H7 (cell line): ENCODE measurements around the gene RPTOR. TPM values are rescaled to one million over a fixed set of nuclear protein-coding genes. Genes with fewer than 3 reads are reported as not detected.

Experiments used
- DNase-seq: peaks from one replicate; pipeline ENCODE4 v3.0.0; 2012
- H3K27me3 ChIP-seq: 2 replicates; pipeline ENCODE4 v1.6.0; 2011; ENCODE audit warnings: mild to moderate bottlenecking, low read length; ENCODE audit not compliant: control insufficient read depth, insufficient read depth
- H3K36me3 ChIP-seq: replicated peaks from 2 replicates; pipeline ENCODE4 v1.5.1; 2011; ENCODE audit warnings: low read length; ENCODE audit not compliant: control insufficient read depth, insufficient read depth
- H3K4me3 ChIP-seq: 2 replicates; pipeline ENCODE4 v1.5.1; 2011; ENCODE audit warnings: low read depth, mild to moderate bottlenecking, control low read depth, low read length, moderate library complexity; ENCODE audit not compliant: insufficient read depth
- total RNA-seq: library from RNA; depleted of rRNA; stranded (reverse); fragments of >200 nt; shearing (Covaris generic); gene quantifications from 2 replicates; pipeline ENCODE4 v1.2.3, GENCODE V29; 2014

The RPTOR gene
- total RNA-seq, 1 experiment from 2014 or later, result 20.9 TPM

DNA sequence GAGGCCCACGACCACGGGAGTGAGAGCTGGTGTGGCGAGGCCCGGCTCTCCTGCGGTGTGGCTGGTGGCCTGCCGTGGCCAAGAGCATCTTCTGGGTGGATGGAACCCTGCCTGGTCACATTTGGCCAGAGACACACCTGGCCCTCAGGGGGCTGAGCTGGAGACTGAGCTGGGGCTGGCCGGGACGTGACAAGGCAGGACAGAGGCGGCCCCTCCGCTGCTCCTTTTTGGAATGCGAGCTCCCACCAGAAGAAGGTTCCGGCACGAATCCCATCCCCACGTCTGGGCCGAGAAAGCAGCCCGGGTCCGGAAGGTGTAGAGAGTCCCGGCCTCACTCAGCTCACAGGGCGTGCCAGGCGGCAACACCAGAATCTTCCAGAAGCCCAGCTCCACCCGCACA lies 421.0 kb downstream of the RPTOR start:
- no peaks in the 10 kb centered on the region for H3K27me3 ChIP-seq
- no peaks in the 10 kb centered on the region for H3K36me3 ChIP-seq
- H3K4me3 ChIP-seq, result no peak overlapping the region
- DNase-seq, result no peak

DNA sequence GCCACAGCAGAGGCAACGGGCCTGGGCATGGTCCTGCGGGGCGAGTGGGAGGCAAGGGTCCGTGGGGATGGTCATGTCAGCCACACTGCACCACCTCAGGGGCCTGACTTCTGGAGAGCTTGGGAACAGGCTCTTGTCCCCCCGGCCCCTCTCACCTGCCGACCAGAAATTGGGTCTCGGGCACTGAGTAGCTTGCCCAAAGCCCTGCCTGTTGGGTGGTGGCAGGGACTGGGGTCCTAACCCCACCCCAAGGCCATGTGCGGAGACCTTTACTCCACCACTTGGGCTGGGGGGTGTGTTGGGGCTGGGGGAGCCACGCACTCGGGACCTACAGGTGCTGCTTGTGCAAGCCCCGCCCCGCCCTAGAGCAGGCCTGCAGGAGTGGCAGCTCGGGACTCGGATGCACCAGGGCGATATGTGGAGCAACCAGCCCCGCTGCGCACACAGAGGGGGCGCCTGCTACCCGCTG lies 422.8 kb downstream of the RPTOR start:
- peak; percentile 73 for DNase-seq
- Histone ChIP-seq H3K36me3 (no peaks in the 10 kb centered on the region), H3K4me3 (no peak overlapping the region), H3K27me3 (no peaks in the 10 kb centered on the region)

DNA sequence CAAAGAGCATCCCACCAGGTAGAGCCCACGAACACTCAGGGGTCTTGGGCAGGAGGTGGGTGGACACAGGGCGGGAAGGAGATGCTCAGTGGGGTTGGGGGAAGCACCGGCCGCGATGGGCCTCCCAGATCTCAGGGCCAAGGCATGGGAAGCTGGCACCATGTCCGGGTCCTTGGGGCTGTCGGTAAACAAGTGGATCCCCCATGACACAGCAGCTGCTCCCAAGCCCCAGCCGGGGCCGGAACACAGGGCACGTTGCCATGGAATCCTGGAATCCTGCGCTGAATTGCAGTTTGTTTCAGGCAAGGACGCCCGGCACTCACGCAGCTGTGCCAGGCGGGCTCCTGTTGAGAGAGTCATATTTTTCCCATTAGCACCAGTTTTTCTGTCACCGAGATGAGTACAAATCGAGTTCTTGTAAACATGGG lies 424.0 kb downstream of the RPTOR start:
- Histone ChIP-seq H3K4me3 (no peak overlapping the region), H3K36me3 (no peaks in the 10 kb centered on the region), H3K27me3 (no peaks in the 10 kb centered on the region)
- peak; percentile 72 for DNase-seq

DNA sequence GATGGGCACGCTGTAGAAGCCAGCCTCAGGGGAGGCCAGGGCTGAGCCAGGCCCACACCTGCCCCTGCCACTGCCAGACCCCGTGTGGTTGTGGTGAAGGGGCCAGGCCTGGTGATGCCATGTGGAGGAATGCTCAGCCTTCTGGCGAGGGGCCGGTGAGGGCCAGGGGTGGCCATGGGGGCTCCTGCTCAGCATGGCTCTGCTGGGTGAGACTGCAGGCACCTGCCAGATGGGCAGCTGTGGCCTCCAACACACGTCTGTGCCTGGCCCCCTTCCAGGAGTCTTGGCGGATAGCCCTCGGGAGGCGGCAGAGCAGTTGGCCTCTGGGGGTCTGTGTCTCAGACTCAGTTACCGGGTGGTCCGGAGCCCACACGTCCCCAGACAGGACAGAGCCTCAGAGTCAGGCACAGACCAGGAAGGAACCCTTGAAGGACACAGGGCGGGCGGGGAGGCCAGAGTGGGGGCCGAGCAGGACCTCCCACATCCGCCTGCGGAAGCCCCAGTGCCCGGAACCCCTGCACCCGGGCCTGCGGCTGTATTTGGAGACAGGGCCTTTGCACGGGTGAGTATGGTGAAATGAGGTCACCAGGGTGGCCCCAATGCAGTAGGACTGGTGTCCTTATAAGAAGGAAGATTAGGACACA lies 424.5 kb downstream of the RPTOR start:
- Histone ChIP-seq H3K4me3 (no peak overlapping the region), H3K36me3 (no peaks in the 10 kb centered on the region), H3K27me3 (no peaks in the 10 kb centered on the region)
- DNase-seq, result peak; percentile 67

DNA sequence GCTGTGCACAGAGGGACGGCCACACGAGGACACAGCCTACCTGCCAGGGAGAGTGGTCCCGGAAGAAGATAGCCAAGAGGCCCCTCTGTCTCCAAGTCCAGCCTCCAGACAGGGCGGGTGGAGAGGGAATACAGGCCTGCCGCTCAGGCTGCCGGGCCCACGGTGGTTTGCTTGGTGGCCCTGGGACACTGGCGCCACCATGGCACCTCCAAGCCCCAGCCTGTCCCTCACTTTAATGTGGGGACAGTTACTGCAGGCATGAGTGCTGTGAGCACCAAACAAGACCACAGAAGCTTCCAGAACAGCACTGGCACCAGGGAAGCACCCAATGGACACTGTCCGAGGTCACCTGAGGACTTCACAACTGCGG lies 425.0 kb downstream of the RPTOR start:
- no peak for DNase-seq
- no peaks in the 10 kb centered on the region for H3K36me3 ChIP-seq
- no peak overlapping the region for H3K4me3 ChIP-seq
- H3K27me3 ChIP-seq, result no peaks in the 10 kb centered on the region

DNA sequence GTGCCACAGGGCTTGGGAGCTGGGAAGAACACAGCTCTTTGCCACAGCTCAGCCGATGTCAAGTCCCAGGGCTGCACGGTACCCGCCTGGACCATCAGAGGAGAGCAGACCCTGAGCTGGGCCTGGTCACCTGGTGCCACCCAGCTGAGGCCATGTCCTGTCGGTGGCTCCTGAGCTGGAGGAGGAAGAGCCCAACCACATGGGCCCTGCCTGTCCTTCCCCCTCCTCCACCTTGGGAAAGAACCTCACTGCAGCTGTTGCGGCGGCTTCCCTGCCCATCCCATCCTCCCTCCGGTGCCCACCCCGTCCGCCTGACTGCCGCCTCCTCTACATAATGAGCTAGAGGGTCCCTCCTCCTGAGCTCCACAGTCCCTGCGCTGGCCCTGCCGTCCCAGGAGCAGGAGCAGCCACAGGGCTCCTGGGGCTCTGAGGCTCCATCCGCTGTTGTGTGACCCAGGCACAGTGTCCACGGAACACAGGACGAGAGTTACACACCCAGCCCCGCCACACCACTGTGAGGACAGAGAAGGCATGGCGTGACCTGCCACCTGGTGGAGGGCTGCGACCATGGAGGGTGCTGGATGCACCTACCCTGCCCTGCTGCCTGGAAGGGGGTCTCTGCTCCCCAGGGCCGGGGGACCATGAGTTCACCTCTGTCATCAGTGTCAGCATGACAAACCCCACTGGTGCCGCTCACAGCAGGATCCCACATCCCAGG lies 425.6 kb downstream of the RPTOR start:
- no peaks in the 10 kb centered on the region for H3K27me3 ChIP-seq
- peak; percentile 89 for DNase-seq

DNA sequence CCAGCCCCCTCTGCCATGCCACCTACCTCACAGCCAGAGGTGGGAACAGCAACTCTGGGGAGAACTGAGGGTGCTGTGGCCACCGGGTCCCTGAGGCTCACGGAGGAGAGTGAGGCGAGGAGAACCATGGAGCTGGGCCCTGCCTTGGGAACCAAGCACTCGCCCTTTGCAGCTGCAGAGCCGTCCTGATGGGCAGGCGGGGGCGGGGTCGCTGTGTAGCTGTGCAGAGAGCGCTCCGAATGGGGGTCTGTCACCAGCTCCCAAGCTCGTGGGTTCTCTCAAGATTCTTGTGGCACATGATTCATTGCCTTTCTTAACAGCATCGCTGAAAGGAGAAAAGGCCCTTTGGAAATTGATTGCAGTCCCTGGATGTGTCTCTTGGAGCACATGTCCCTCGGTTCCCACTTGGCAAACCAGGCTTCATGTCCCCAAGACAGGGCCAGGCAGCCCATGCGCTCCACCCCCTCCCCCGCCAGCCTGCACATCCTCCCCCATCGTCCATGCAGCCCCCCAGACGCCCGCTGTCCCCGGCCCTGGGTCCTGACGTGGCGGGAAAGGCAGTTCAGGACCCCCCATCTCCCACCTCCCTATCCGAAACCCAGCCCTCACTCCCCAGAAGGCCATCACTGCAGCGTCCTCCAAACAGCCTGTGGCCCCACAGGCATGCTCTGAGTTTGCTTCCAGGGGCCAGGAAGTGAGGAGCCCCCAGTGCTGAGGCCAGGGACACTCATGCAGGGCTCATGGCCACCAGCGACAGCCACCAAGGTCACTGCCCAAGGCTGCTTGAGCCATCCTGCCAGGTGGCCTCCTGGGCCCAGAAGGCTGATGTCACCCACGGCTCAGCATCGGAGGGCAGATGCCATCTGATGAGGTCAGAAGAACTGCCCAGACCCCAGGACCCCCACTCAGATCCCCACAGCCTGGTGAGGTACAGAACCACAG lies 426.4 kb downstream of the RPTOR start:
- H3K36me3 ChIP-seq, result no peaks in the 10 kb centered on the region
- H3K4me3 ChIP-seq, result no peak overlapping the region
- DNase-seq, result peak; percentile 75
- no peaks in the 10 kb centered on the region for H3K27me3 ChIP-seq

More for the DNA sequence above, 425.6 kb downstream of the RPTOR start:
- H3K36me3 ChIP-seq, result no peaks in the 10 kb centered on the region
- H3K4me3 ChIP-seq, result no peak overlapping the region

DNA sequence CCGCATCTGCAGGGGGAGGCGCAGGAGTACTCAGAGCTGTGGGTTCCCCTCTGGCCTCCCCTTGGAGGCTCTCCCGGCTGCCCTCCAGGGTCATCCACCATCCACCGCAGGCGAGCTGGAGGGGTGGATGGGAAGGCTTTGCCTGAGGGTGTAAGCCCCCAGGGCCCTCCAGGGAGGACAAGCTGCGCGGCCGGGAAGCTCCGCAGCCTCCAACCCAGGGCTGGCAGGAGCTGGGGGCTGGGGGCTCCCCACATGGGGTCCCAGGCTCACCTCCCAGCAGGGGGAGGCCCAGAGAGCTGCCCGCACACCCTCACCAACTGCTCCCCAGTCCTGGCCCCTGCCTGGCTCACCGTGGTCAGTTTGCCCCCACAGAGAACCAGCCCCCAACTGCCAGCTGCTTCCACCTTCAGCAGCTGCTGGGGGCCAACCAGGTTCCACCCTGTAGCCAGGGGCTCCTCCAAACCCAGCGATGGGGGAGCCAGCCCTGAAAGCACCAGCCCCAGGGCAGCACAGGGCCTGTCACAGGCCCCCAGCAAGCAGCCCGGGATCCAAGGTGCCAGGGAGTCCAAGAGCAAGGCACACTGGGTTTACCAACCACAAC lies 427.2 kb downstream of the RPTOR start:
- Histone ChIP-seq H3K27me3 (no peaks in the 10 kb centered on the region), H3K36me3 (no peaks in the 10 kb centered on the region), H3K4me3 (no peak overlapping the region)
- DNase-seq, result no peak

DNA sequence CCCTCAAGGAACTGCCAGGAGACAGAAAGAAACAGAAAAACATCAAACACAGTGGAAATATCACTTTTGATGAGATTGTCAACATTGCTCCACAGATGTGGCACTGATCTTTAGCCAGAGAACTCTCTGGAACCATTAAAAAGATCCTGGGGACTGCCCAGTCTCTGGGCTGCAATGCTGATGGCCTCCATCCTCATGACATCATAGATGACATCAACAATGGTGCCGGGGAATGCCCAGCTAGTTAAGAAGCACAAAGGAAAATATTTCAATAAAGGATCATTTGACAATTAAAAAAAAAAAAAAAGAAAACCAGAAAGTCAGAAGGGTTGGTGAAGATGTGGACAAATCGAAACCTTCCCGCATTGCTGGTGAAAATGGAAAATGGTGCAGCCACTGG lies 432.1 kb downstream of the RPTOR start:
- DNase-seq, result no peak
- no peaks in the 10 kb centered on the region for H3K36me3 ChIP-seq
- peaks cover 3% of the 10 kb centered on the region; the same call in 1 of the 2 replicates for H3K27me3 ChIP-seq
- no peak overlapping the region for H3K4me3 ChIP-seq

DNA sequence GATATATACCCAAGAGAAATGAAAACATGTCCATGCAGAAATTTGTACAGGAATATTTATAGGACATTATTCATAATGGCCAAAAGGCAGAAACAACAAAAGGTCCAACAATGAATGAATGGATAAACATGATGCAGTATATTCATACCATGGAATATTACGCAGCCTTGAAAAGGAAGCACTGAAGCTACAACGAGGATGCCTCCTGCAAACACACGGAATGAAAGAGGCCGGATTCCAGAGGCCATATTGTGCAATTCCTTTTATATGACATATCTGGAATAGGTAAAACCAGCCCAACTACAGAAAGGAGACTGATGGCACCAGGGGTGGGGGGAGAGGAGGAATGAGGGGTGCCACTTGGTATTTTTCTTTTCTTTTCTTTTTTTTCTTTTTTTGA lies 432.5 kb downstream of the RPTOR start:
- no peak for DNase-seq
- Histone ChIP-seq H3K4me3 (no peak overlapping the region), H3K27me3 (peaks cover 4% of the 10 kb centered on the region; the same call in 1 of the 2 replicates), H3K36me3 (no peaks in the 10 kb centered on the region)

DNA sequence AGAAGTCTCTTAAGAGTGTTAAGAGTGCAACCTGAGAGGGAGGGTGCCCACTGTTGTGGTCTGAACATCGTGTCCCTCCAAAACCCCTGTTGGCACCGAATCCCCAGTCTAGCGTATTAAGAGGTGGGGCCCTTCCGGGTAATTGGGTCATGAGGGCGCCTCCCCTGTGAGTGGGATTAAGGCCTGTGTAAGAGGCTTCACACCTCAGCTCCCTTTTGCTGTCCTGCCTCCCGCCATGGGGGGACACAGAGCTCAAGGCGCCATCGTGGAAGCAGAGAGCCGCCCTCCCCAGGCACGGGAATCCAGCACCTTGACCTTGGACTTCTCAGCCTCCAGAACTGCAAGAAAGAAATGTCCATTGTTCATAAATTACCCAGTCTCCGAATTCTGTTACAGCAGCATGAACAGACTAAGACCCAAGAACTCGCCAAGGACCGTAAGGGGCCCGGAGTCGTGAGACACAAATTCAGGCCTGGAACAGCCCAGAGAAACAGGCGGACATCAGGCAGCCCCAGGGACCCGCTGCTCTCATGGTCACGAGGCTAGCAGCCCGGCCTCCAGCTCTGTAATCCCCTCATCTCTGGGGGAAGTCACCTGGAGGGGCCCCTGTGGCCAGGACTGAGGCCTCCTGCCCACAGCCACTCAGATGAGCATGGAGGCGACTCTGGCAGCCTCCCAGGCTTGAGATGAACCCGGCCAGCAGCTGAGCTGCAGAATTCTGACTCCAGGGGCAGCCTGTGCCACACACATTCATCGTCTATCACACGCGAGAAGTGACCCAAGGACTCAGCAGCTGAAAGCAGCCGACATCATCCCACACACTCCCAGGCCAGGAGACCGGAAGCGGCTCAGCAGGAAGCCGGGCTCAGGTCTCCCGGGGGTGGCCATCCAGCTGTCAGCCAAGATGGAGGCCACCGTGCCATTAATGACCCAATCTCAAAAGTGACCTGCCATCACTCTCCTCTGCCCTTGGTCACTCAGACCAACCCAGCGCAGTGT lies 434.2 kb downstream of the RPTOR start:
- DNase-seq, result no peak
- Histone ChIP-seq H3K27me3 (peaks cover 5% of the 10 kb centered on the region; the same call in 1 of the 2 replicates), H3K4me3 (no peak overlapping the region), H3K36me3 (no peaks in the 10 kb centered on the region)

DNA sequence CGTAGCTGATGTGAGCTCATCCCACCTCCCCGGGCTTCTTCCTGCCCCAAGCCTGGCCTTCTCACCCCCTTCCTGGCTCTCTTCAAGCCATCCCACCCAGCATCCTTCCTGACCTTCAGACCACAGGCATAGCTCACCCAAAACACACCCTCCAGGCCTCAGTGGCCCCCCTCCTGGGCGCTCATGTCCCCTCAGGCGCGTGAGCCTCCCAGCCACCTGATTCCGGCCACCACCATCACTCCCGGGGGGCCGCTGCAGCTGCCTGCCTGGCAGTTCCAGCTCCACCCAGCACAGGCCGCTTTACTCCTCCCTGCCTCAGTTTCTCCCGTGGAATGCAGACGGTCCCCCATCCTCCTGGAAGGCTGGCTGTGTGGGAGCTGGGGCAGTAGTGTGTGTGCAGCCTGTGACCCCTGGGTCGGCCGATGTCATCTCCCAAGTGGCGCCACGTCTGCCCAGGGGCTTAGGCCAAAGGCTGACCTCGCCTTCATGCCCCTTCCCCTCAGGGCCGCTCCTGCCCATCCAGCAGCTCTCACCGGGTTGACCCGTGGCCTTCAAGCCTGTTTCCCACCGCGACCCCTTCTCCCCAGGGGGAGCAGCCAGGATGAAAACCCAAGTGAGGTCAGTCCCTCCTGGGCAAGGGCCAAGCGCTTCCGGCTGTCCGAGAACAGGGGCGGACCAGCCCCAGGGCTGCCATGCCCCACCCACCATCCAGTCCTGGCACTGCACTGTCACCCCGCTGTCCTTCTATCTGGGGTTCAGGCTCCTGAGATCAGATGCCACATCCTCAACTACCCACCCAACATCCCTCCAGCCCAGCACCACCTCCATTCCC lies 435.1 kb downstream of the RPTOR start:
- Histone ChIP-seq H3K27me3 (peaks cover 5% of the 10 kb centered on the region; the same call in 1 of the 2 replicates), H3K4me3 (no peak overlapping the region), H3K36me3 (no peaks in the 10 kb centered on the region)
- peak; percentile 68 for DNase-seq
